ENCODE data around the gene SLC22A25. TPM values are rescaled to one million over a fixed set of nuclear protein-coding genes. Genes with fewer than 3 reads are reported as not detected.
A peak's percentile ranks its signal among the peaks of the same experiment; 100 is the strongest.

The SLC22A25 gene
- total and polyA plus RNA-seq, 2 of the 13 experiments (the other 11 are each of a cell fraction or from before 2014, with no cell fraction given), result 0.18 to 0.42 TPM

DNA sequence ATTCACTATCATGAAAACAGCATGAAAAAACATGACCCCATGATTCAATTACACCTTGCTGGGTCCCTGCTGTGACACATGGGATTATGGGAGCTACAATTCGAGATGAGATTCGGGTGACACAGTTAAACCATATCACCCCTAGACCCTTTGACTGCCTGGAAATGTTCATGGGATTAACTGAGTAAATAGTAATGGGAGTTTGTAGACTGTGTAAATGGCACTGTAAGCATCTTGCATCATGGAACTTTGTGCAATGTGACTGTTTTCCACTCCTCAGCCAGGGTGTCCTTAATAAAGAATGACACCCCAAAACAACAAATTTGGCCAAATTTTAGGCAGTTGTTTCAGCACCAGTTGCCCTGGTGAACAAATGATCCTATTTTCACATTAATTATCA, 7.9 kb upstream of the SLC22A25 start (continued):
- TF ChIP-seq, protein P1, sequence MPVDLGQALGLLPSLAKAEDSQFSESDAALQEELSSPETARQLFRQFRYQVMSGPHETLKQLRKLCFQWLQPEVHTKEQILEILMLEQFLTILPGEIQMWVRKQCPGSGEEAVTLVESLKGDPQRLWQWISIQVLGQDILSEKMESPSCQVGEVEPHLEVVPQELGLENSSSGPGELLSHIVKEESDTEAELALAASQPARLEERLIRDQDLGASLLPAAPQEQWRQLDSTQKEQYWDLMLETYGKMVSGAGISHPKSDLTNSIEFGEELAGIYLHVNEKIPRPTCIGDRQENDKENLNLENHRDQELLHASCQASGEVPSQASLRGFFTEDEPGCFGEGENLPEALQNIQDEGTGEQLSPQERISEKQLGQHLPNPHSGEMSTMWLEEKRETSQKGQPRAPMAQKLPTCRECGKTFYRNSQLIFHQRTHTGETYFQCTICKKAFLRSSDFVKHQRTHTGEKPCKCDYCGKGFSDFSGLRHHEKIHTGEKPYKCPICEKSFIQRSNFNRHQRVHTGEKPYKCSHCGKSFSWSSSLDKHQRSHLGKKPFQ (CRISPR knock-in tag; IDR thresholded peaks at IDR 0.05; ENCODE audit: insufficient replicate concordance), result no peak
- no peak for TF ChIP-seq ZBTB46 (CRISPR knock-in tag; IDR thresholded peaks at IDR 0.05; ENCODE audit: borderline replicate concordance)
- TF ChIP-seq PAXIP1 (CRISPR knock-in tag; conservative IDR thresholded peaks at IDR 0.05), result peak; percentile 50; the same call in 1 of the 2 replicates
- peak; percentile 38 for TF ChIP-seq SKI (IDR thresholded peaks at IDR 0.05; ENCODE audit: partially characterized antibody)
- peak; percentile 26 to 88; a peak in 2 of 4 replicates for TF ChIP-seq EP300 (IDR thresholded peaks at IDR 0.05; ENCODE audit: low read depth in 2 of 2, low read length in 2 of 2)
- TF ChIP-seq EP300 (CRISPR knock-in tag; IDR thresholded peaks at IDR 0.05; ENCODE audit: borderline replicate concordance), result peak; percentile 66; the same call in 1 of the 2 replicates
- peak; percentile 69; the same call in 1 of the 2 replicates for TF ChIP-seq MIER3 (CRISPR knock-in tag; IDR thresholded peaks at IDR 0.05; ENCODE audit: borderline replicate concordance)
- TF ChIP-seq ZNF326 (CRISPR knock-in tag; IDR thresholded peaks at IDR 0.05; ENCODE audit: borderline replicate concordance), result no peak
- TF ChIP-seq KDM6A (CRISPR knock-in tag; IDR thresholded peaks at IDR 0.05; ENCODE audit: low read depth), result 0 out of 2 replicates have a peak, but pooled peaks have one; percentile 35
- TF ChIP-seq MEF2D (CRISPR knock-in tag; IDR thresholded peaks at IDR 0.05), result 0 out of 2 replicates have a peak, but pooled peaks have one; percentile 37
- TF ChIP-seq ZSCAN22 (CRISPR knock-in tag; IDR thresholded peaks at IDR 0.05), result no peak
- TF ChIP-seq ZNF12 (CRISPR knock-in tag; IDR thresholded peaks at IDR 0.05), result peak; percentile 18; the same call in 1 of the 2 replicates
- TF ChIP-seq POGZ (CRISPR knock-in tag; IDR thresholded peaks at IDR 0.05), result peak; percentile 43; the same call in 1 of the 2 replicates
- TF ChIP-seq KLF16 (CRISPR knock-in tag; IDR thresholded peaks at IDR 0.05), result peak in 1 of 2 experiments; percentile 63; a peak in 1 of 4 replicates

Data from HepG2 (cell line).